GM18870 (cell line): Measurements from ENCODE around the gene TEX14.

ENCODE experiments used
- ATAC-seq: cut with Tn5 transposase; IDR thresholded peaks from one replicate; pipeline ENCODE4 v1.9.1; 2021; ENCODE audit warnings: moderate library complexity; ENCODE audit not compliant: unreplicated experiment

Gene TEX14

GRCh38 chr17:58531661-58532554 lies 159.9 kb downstream of the TEX14 start:
- ATAC-seq = no peak

GRCh38 chr17:58531122-58531521 lies 160.7 kb downstream of the TEX14 start:
- no peak for ATAC-seq

GRCh38 chr17:58530655-58531054 lies 161.2 kb downstream of the TEX14 start:
- ATAC-seq = no peak

GRCh38 chr17:58529275-58529674 lies 162.6 kb downstream of the TEX14 start:
- ATAC-seq = no peak

- ATAC-seq = no peak
These were observed 163.4 kb downstream of the TEX14 start for GRCh38 chr17:58528443-58528842.

GRCh38 chr17:58527949-58528348 lies 163.9 kb downstream of the TEX14 start:
- ATAC-seq = no peak

- ATAC-seq = no peak
These were observed 164.5 kb downstream of the TEX14 start for GRCh38 chr17:58527306-58527705.

GRCh38 chr17:58525239-58525638 lies 166.6 kb downstream of the TEX14 start:
- ATAC-seq = no peak

GRCh38 chr17:58521680-58522079 lies 170.2 kb downstream of the TEX14 start:
- no peak for ATAC-seq

- ATAC-seq = no peak
These were observed 170.9 kb downstream of the TEX14 start for GRCh38 chr17:58520843-58521430.

GRCh38 chr17:58517928-58518609 lies 173.8 kb downstream of the TEX14 start:
- peak; percentile 80 for ATAC-seq

GRCh38 chr17:58517378-58517927 lies 174.4 kb downstream of the TEX14 start:
- ATAC-seq = no peak

GRCh38 chr17:58516644-58517377 lies 175.0 kb downstream of the TEX14 start:
- ATAC-seq = no peak

GRCh38 chr17:58515286-58515685 lies 176.6 kb downstream of the TEX14 start:
- ATAC-seq = no peak

GRCh38 chr17:58514770-58515157 lies 177.1 kb downstream of the TEX14 start:
- ATAC-seq = no peak

GRCh38 chr17:58513965-58514769 lies 177.7 kb downstream of the TEX14 start, which contains the start of gene MTMR4:
Gene MTMR4 (minus strand): TSS chr17:58514638. CDS start chr17:58514407, 231 bp downstream.
- no peak for ATAC-seq

GRCh38 chr17:58513267-58513964 lies 178.4 kb downstream of the TEX14 start:
- ATAC-seq = no peak

- ATAC-seq = no peak
These were observed 181.8 kb downstream of the TEX14 start for GRCh38 chr17:58510075-58510474.

- no peak for ATAC-seq
These were observed 183.3 kb downstream of the TEX14 start for GRCh38 chr17:58508341-58509067.
